Testis (tissue), 2 donors: ENCODE measurements around the gene AHCYL1.

Experiments used
- POLR2A ChIP-seq: fragments of 450-650 bp; IDR thresholded peaks from one replicate; pipeline ENCODE4 v1.6.1; 2017; ENCODE audit warnings: antibody characterized with exemption, mild to moderate bottlenecking, moderate library complexity
- TF ChIP-seq, protein P1 (sequence below), 3 experiments: fragments of 450-650 bp in 2 of 3; fragments of 200-600 bp in 1 of 3; sonication (generic) in 1 of 3; IDR thresholded peaks; one replicate each; pipeline ENCODE4 v1.5.1; 2016 to 2019; ENCODE audit warnings: antibody characterized with exemption in 3 of 3, mild to moderate bottlenecking in 2 of 3, moderate library complexity in 1 of 3

DNA sequence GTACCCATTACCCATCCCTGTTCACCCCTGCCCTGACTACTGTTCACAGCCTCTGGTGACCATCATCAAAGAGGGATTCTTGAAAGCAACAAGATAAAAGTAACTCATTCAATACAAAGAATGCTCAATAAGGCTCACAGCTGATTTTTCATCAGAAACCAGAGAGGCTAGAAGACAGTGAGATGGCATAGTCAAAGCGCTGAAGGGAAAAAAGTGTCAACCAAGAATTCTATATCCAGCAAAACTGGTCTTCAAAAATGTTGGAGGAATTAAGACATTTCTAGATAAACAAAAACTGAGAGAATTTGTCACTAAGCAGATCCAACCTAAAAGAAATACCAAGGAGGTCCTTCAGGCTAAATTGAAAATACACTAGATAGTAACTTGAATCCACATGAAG lies 46.8 kb upstream of the AHCYL1 start:
- TF ChIP-seq, protein P1, sequence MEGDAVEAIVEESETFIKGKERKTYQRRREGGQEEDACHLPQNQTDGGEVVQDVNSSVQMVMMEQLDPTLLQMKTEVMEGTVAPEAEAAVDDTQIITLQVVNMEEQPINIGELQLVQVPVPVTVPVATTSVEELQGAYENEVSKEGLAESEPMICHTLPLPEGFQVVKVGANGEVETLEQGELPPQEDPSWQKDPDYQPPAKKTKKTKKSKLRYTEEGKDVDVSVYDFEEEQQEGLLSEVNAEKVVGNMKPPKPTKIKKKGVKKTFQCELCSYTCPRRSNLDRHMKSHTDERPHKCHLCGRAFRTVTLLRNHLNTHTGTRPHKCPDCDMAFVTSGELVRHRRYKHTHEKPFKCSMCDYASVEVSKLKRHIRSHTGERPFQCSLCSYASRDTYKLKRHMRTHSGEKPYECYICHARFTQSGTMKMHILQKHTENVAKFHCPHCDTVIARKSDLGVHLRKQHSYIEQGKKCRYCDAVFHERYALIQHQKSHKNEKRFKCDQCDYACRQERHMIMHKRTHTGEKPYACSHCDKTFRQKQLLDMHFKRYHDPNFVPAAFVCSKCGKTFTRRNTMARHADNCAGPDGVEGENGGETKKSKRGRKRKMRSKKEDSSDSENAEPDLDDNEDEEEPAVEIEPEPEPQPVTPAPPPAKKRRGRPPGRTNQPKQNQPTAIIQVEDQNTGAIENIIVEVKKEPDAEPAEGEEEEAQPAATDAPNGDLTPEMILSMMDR (IDR thresholded peaks at IDR 0.05), result no peak
- no peak for TF ChIP-seq POLR2A
